Ovary (tissue), 3 donors: ENCODE results near the gene PHPT1.

ENCODE experiments used
- POLR2A ChIP-seq: fragments of 450-650 bp; IDR thresholded peaks from one replicate; pipeline ENCODE4 v1.6.1; 2017; ENCODE audit warnings: antibody characterized with exemption, mild to moderate bottlenecking, moderate library complexity
- TF ChIP-seq, protein P1 (sequence below), 3 donors: fragments of 450-650 bp in 2 of 3; fragments of 200-600 bp in 1 of 3; IDR thresholded peaks; one replicate each; pipeline versions ENCODE4 v1.5.1 to v1.8.0; 2016 to 2022; ENCODE audit warnings: antibody characterized with exemption in 3 of 3, mild to moderate bottlenecking in 1 of 3
- donor health status: DM: no; HTN: no; CAD: no.

DNA sequence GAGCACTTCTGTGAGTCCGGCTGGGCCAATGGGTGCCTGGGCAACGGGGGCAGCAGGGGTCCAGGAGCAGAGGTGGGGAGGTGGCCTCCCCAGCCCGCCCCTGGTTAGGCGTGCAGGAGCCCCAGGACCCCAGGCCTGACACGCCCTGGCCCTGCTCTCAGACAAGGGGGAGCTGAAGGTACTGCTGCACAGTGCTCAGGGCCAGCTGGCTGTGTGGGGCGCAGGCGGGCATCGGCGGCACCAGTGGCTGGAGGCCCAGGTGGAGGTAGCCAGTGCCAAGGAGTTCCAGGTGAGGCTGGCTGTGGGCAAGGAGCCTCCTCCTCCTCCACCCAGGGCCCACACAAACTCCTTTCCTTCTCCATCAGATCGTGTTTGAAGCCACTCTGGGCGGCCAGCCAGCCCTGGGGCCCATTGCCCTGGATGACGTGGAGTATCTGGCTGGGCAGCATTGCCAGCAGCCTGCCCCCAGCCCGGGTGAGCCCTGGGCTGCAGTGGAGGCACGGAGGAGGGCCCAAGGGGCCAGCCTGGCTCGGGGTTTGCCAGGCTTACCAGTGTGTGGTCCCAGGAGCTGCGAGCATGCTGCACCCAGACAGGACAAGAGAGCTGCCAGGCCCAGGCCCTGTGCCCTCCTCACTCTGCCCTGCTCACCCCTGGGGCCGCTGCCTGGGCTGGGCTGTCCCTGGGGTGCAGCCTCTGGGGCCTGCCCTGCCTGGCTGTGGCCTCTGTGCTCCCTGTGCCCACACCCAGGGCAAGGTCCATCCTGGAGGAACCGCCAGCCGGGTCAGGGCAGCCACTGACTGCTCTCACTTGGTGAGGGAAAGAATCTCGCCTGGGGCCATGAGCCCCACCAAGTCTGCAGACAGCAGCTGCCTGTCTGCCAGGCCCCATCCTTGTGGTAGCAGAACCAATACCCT lies 9.9 kb downstream of the PHPT1 start:
- TF ChIP-seq, protein P1, sequence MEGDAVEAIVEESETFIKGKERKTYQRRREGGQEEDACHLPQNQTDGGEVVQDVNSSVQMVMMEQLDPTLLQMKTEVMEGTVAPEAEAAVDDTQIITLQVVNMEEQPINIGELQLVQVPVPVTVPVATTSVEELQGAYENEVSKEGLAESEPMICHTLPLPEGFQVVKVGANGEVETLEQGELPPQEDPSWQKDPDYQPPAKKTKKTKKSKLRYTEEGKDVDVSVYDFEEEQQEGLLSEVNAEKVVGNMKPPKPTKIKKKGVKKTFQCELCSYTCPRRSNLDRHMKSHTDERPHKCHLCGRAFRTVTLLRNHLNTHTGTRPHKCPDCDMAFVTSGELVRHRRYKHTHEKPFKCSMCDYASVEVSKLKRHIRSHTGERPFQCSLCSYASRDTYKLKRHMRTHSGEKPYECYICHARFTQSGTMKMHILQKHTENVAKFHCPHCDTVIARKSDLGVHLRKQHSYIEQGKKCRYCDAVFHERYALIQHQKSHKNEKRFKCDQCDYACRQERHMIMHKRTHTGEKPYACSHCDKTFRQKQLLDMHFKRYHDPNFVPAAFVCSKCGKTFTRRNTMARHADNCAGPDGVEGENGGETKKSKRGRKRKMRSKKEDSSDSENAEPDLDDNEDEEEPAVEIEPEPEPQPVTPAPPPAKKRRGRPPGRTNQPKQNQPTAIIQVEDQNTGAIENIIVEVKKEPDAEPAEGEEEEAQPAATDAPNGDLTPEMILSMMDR (IDR thresholded peaks at IDR 0.05): no peak
- no peak for TF ChIP-seq POLR2A
